HUES64 (cell line): ENCODE results near the gene MEA1.

Experiments used
- H3K27ac ChIP-seq: 2 replicates; pipeline ENCODE4 v1.7.0; 2013; ENCODE audit warnings: low read depth, low read length, inconsistent platforms
- H3K27me3 ChIP-seq: 2 replicates; pipeline ENCODE4 v1.6.1; 2013; ENCODE audit warnings: mild to moderate bottlenecking, low read length; ENCODE audit not compliant: insufficient read depth
- H3K36me3 ChIP-seq: 2 replicates; pipeline ENCODE4 v1.6.1; 2013; ENCODE audit warnings: mild to moderate bottlenecking, low read length; ENCODE audit not compliant: insufficient read depth
- H3K4me1 ChIP-seq: 2 replicates; pipeline ENCODE4 v1.6.1; 2013; ENCODE audit warnings: mild to moderate bottlenecking, low read length, moderate library complexity; ENCODE audit not compliant: insufficient read depth
- H3K4me3 ChIP-seq: 2 replicates; pipeline ENCODE4 v1.5.1; 2013; ENCODE audit warnings: mild to moderate bottlenecking, low read length, moderate library complexity
- H3K9ac ChIP-seq: 2 replicates; pipeline ENCODE4 v1.6.1; 2013; ENCODE audit warnings: mild to moderate bottlenecking, low read depth, low read length
- H3K9me3 ChIP-seq: 2 replicates; pipeline ENCODE4 v1.6.1; 2013; ENCODE audit warnings: low read depth, low read length; ENCODE audit not compliant: insufficient read depth
- WGBS: fragments of 150-250, 120-280 bp; methylation state at CpG from one replicate; pipeline ENCODE4 v1.1.7; 2013; ENCODE audit warnings: missing lambda C conversion rate; 5-methylcytosine and 5-hydroxymethylcytosine counted together

The MEA1 gene

GRCh38 chr6:43037706-43038105 is 24.0 kb upstream of the MEA1 start:
- peaks cover 68% of the 10 kb centered on the region for H3K36me3 ChIP-seq
- no peak overlapping the region for H3K9ac ChIP-seq

DNA sequence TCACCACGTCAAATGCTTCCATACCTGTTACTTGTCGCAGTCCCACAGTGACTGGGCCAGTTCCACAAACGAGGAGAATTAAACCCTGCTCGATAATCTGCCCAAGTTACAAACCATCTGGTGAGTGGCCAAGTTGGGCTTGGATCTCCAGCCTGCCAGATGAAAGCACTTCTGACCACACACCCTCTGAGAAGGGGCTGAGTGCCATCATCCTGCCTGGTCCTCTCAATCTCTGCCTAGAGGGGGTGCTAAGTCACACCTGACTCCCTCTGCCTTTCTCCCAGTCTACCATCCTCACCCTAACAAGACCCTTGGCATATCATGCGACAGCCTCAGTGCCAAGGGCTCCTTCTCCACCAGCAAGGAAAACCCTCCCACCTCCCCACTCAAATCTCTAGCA is 23.5 kb upstream of the MEA1 start:
- H3K9ac ChIP-seq, result no peak overlapping the region
- H3K9me3 ChIP-seq, result no peaks in the 10 kb centered on the region
- H3K36me3 ChIP-seq, result peaks cover 70% of the 10 kb centered on the region
- H3K27ac ChIP-seq, result no peak overlapping the region
- H3K4me3 ChIP-seq, result no peak overlapping the region
- no peaks in the 10 kb centered on the region for H3K4me1 ChIP-seq
- WGBS, result 85% methylated on average over 5 of the region's 5 CpGs
- no peaks in the 10 kb centered on the region for H3K27me3 ChIP-seq

More at GRCh38 chr6:43037706-43038105, 24.0 kb upstream of the MEA1 start:
- WGBS, result 90% methylated on average over 8 of the region's 9 CpGs
- no peak overlapping the region for H3K4me3 ChIP-seq
- no peak overlapping the region for H3K27ac ChIP-seq
- H3K4me1 ChIP-seq, result no peaks in the 10 kb centered on the region
- no peaks in the 10 kb centered on the region for H3K9me3 ChIP-seq
- H3K27me3 ChIP-seq, result no peaks in the 10 kb centered on the region

- no peaks in the 10 kb centered on the region for H3K27me3 ChIP-seq
- H3K9me3 ChIP-seq, result no peaks in the 10 kb centered on the region
- H3K27ac ChIP-seq, result no peak overlapping the region
- H3K36me3 ChIP-seq, result peaks cover 72% of the 10 kb centered on the region
- no peak overlapping the region for H3K4me3 ChIP-seq
- H3K4me1 ChIP-seq, result no peaks in the 10 kb centered on the region
- WGBS, result 90% methylated on average over 6 of the region's 9 CpGs
- H3K9ac ChIP-seq, result no peak overlapping the region
Observed at GRCh38 chr6:43036712-43037111, 23.0 kb upstream of the MEA1 start.

DNA sequence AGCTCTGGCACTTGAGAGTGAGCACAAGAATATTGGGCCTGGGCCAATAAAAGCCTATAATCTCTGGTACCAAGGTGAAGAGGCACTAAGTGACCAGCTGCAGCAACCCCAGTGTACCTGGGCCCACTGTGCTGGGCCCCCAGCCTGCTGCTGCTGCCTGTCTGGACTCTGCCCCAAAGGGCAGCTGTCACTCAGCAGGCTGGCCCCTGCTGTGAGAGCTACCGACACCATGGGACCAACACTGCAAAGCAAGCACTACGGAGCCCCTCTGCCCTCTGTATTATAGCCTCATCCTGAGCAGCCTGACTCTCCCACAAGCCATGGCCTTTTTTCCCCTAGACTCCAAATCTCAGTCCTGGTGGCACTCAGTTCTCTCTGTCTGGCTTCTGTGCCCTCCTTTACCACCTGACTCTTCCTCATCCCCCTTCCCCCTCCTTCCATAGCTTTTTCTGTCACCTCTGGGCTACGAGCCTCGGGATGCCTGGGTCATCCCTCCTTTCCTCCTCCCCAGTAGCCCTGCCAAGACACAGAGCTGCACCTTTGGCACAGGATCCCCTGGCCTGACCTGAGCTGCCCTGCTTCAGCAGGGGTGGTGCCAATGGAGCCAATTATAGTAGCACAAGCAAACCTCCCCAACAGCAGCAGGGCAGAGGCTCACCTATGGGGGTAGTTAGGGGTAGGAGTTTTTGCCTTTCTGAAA is 21.9 kb upstream of the MEA1 start:
- Histone ChIP-seq H3K9me3 (no peaks in the 10 kb centered on the region), H3K36me3 (peaks cover 71% of the 10 kb centered on the region), H3K4me3 (no peak overlapping the region), H3K27ac (no peak overlapping the region), H3K4me1 (no peaks in the 10 kb centered on the region), H3K9ac (no peak overlapping the region), H3K27me3 (no peaks in the 10 kb centered on the region)
- WGBS, result 81% methylated on average over 4 of the region's 4 CpGs

DNA sequence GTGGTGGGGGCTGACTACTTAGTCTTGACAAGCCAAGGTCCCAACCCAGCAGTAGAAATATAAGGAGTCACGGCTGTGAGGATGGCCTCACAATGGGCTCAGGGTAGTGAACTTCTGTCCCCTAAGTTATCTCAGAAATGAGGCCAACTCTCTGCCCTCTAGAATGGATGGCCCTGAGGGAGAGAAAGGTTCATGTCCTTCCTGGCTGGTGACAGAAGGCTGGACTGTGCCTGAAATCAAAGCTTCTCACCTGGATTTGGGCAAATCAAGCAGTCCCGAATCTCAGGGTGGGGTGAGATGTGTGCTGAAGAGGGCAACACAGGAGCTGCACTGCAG is 20.4 kb upstream of the MEA1 start:
- Histone ChIP-seq H3K36me3 (peaks cover 71% of the 10 kb centered on the region), H3K27ac (no peak overlapping the region), H3K4me3 (no peak overlapping the region), H3K9ac (no peak overlapping the region), H3K4me1 (no peaks in the 10 kb centered on the region), H3K27me3 (no peaks in the 10 kb centered on the region), H3K9me3 (no peaks in the 10 kb centered on the region)
- 97% methylated on average over 2 of the region's 2 CpGs for WGBS

- Histone ChIP-seq H3K9ac (no peak overlapping the region), H3K4me1 (no peaks in the 10 kb centered on the region), H3K4me3 (no peak overlapping the region), H3K9me3 (no peaks in the 10 kb centered on the region), H3K36me3 (peaks cover 71% of the 10 kb centered on the region), H3K27me3 (no peaks in the 10 kb centered on the region), H3K27ac (no peak overlapping the region)
- 98% methylated on average over 2 of the region's 2 CpGs for WGBS
Observed at GRCh38 chr6:43033496-43034189, 19.9 kb upstream of the MEA1 start.

GRCh38 chr6:43032326-43032725 is 18.6 kb upstream of the MEA1 start:
- H3K27me3 ChIP-seq, result no peaks in the 10 kb centered on the region
- H3K4me3 ChIP-seq, result no peak overlapping the region
- H3K9me3 ChIP-seq, result no peaks in the 10 kb centered on the region
- H3K27ac ChIP-seq, result no peak overlapping the region
- H3K9ac ChIP-seq, result no peak overlapping the region
- peaks cover 71% of the 10 kb centered on the region for H3K36me3 ChIP-seq
- over 99% methylated on average over 4 of the region's 4 CpGs for WGBS
- H3K4me1 ChIP-seq, result no peaks in the 10 kb centered on the region

DNA sequence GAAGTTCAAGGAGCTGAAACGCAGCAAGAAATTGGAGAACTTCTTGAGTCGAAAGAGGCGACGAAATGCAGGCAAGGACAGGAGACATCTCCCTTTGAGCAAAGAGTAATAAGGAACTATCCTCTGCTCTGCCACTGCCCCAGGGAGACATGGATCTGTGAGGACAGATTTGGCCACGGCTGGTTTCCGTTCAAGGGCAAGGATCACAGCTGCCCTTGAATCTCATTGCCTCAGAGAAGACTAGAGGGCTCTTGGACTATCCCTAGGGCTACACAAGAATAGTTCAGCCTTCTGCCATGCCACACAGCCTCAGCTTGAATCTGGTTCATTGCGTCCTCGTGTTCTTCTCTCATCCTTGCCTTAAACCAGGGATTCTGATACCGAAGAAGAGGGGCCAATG is 15.4 kb upstream of the MEA1 start:
- Histone ChIP-seq H3K27ac (no peak overlapping the region), H3K9me3 (no peaks in the 10 kb centered on the region), H3K9ac (no peak overlapping the region), H3K4me1 (no peaks in the 10 kb centered on the region), H3K27me3 (no peaks in the 10 kb centered on the region), H3K4me3 (no peak overlapping the region), H3K36me3 (peaks cover 86% of the 10 kb centered on the region)
- 97% methylated on average over 9 of the region's 9 CpGs for WGBS

DNA sequence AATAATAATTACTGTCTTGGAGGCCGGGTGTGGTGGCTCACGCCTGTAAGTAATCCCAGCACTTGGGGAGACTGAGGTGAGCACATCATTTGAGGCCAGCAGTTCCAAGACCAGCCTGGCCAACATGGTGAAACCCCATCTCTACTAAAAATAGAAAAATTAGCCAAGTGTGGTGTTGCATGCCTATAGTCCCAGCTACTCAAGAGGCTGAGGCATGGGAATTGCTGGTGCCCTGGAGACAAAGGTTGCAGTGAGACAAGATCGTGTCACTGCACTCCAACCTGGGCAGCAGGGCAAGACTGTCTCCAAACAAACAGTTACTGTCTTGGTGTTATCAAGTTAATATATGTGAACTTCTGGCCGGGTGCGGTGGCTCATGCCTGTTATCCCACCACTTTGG is 12.6 kb upstream of the MEA1 start:
- Histone ChIP-seq H3K4me1 (no peaks in the 10 kb centered on the region), H3K27me3 (no peaks in the 10 kb centered on the region), H3K4me3 (no peak overlapping the region), H3K27ac (no peak overlapping the region), H3K36me3 (peaks cover 70% of the 10 kb centered on the region), H3K9ac (no peak overlapping the region), H3K9me3 (no peaks in the 10 kb centered on the region)
- 99% methylated on average over 5 of the region's 5 CpGs for WGBS

DNA sequence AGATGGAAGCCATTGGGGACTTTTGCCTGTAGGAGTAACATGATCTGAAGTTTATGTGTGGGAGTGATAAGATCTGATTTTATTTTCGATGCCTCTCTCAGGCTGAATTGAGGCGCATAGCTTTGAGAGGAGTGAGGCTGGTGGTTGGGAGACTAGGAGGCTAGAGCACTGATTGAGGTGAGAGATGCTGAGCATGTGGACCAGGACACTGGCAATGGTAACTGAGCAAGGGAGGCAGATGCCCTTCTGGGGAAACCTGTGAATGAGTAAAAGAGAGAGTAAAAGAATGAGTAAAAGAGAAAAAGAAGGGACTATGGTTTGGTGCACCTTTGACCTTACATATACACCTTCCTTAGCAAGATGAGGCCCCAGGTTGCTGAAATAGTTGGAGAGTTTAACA is 10.7 kb upstream of the MEA1 start:
- Histone ChIP-seq H3K36me3 (peaks cover 68% of the 10 kb centered on the region), H3K27me3 (no peaks in the 10 kb centered on the region), H3K9me3 (no peaks in the 10 kb centered on the region), H3K9ac (no peak overlapping the region), H3K27ac (no peak overlapping the region), H3K4me3 (no peak overlapping the region), H3K4me1 (no peaks in the 10 kb centered on the region)
- WGBS, result 97% methylated on average over 2 of the region's 2 CpGs

- H3K9me3 ChIP-seq, result no peaks in the 10 kb centered on the region
- 2% methylated on average over 56 of the region's 56 CpGs for WGBS
- H3K4me1 ChIP-seq, result no peaks in the 10 kb centered on the region
- peak within 1 kb of the TSS; percentile 99 for H3K9ac ChIP-seq
- H3K4me3 ChIP-seq, result peak within 1 kb of the TSS; percentile 100
- no peaks in the 10 kb centered on the region for H3K27me3 ChIP-seq
- peak within 1 kb of the TSS; percentile 91 for H3K27ac ChIP-seq
- peaks cover 64% of the 10 kb centered on the region for H3K36me3 ChIP-seq
Observed at GRCh38 chr6:43021270-43022047, 7.7 kb upstream of the MEA1 start, which contains the start of gene RRP36. TSS of gene RRP36 (plus strand) at chr6:43021623. CDS start at chr6:43021655, 32 bp downstream.
